ENCODE results near the gene ZNF282.
A peak's percentile ranks its signal among the peaks of the same experiment; 100 is the strongest.

ZNF282 gene

GRCh38 chr7:149196705-149197171, 1.4 kb downstream of the ZNF282 start:
- H3K27ac ChIP-seq (ENCODE audit: extremely low read depth, low read depth, low read length) = peak overlapping the region; percentile 95
- ChIA-PET POLR2A (interaction anchor here (1.5 to 2.1 kb wide), 2 partner anchors 8 to 306 kb away, joined by 4 to 11 read pairs; no protein-coding TSS in a partner anchor), CTCF (interaction anchor here (0.5 to 2.1 kb wide), 3 partner anchors 13 to 429 kb away, joined by 3 to 5 read pairs (median 4); no protein-coding TSS in a partner anchor)

GRCh38 chr7:149197675-149198074, 2.3 kb downstream of the ZNF282 start:
- POLR2A ChIA-PET = interaction anchor here (0.7 to 1.3 kb wide), 3 partner anchors 17 to 449 kb away, joined by 3 read pairs; no protein-coding TSS in a partner anchor

More at GRCh38 chr7:149196705-149197171, 1.4 kb downstream of the ZNF282 start:
- H3K9me3 ChIP-seq (ENCODE audit: control insufficient read depth, insufficient read depth, low read depth, low read length) = no peaks in the 10 kb centered on the region
- no peaks in the 10 kb centered on the region for H3K4me1 ChIP-seq (ENCODE audit: control insufficient read depth, insufficient read depth, low read length)
- peaks cover 21 to 50% of the 10 kb centered on the region in 2 experiments for H3K36me3 ChIP-seq (ENCODE audit: control insufficient read depth in 2 of 2, insufficient read depth in 1 of 2, low read length in 2 of 2)
- H3K4me3 ChIP-seq (ENCODE audit: low read depth, low read length) = peak overlapping the region; percentile 99
- no peak for TF ChIP-seq ZBTB49 (tag by site-specific recombination; IDR thresholded peaks at IDR 0.05; ENCODE audit: low read depth)
- peak; percentile 81 for TF ChIP-seq ZBTB20 (tag by site-specific recombination; IDR thresholded peaks at IDR 0.05)
- peak; percentile 61; the same call in 1 of the 2 replicates for TF ChIP-seq ZNF600 (tag by site-specific recombination; IDR thresholded peaks at IDR 0.05)
- TF ChIP-seq AEBP2 (tag by site-specific recombination; IDR thresholded peaks at IDR 0.05; ENCODE audit: borderline replicate concordance) = no peak

GRCh38 chr7:149198161-149198816, 2.9 kb downstream of the ZNF282 start:
- CTCF ChIA-PET = interaction anchor here (0.5 kb wide), 1 partner anchor 129 kb away, joined by 5 read pairs; no protein-coding TSS in a partner anchor
- peaks cover 26 to 63% of the 10 kb centered on the region in 2 experiments for H3K36me3 ChIP-seq (ENCODE audit: control insufficient read depth in 2 of 2, insufficient read depth in 1 of 2, low read length in 2 of 2)

More at GRCh38 chr7:149197675-149198074, 2.3 kb downstream of the ZNF282 start:
- Histone ChIP-seq H3K27ac (ENCODE audit: extremely low read depth, low read depth, low read length) (no peak overlapping the region), H3K9me3 (ENCODE audit: control insufficient read depth, insufficient read depth, low read depth, low read length) (no peaks in the 10 kb centered on the region), H3K36me3 (ENCODE audit: control insufficient read depth in 2 of 2, insufficient read depth in 1 of 2, low read length in 2 of 2) (peaks cover 24 to 56% of the 10 kb centered on the region in 2 experiments), H3K4me1 (ENCODE audit: control insufficient read depth, insufficient read depth, low read length) (no peaks in the 10 kb centered on the region), H3K4me3 (ENCODE audit: low read depth, low read length) (no peak overlapping the region)
- TF ChIP-seq ZNF214 (tag by site-specific recombination; IDR thresholded peaks at IDR 0.05; ENCODE audit: borderline replicate concordance) = no peak
- TF ChIP-seq ZNF202 (tag by site-specific recombination; IDR thresholded peaks at IDR 0.05; ENCODE audit: borderline replicate concordance) = no peak
- no peak for TF ChIP-seq MYNN (tag by site-specific recombination; IDR thresholded peaks at IDR 0.05; ENCODE audit: borderline replicate concordance)
- no peak for TF ChIP-seq ZNF677 (tag by site-specific recombination; IDR thresholded peaks at IDR 0.05)
- no peak for TF ChIP-seq ZNF544 (tag by site-specific recombination; IDR thresholded peaks at IDR 0.05)
- no peak for TF ChIP-seq ZNF18 (tag by site-specific recombination; IDR thresholded peaks at IDR 0.05)
- TF ChIP-seq ZBTB48 (tag by site-specific recombination; IDR thresholded peaks at IDR 0.05) = no peak
- CTCF ChIA-PET = interaction anchor here (0.5 to 2.1 kb wide), 2 partner anchors 12 to 129 kb away, joined by 4 to 5 read pairs; no protein-coding TSS in a partner anchor

More at GRCh38 chr7:149198161-149198816, 2.9 kb downstream of the ZNF282 start:
- Histone ChIP-seq H3K9me3 (ENCODE audit: control insufficient read depth, insufficient read depth, low read depth, low read length) (no peaks in the 10 kb centered on the region), H3K4me3 (ENCODE audit: low read depth, low read length) (no peak overlapping the region), H3K27ac (ENCODE audit: extremely low read depth, low read depth, low read length) (no peak overlapping the region), H3K4me1 (ENCODE audit: control insufficient read depth, insufficient read depth, low read length) (no peaks in the 10 kb centered on the region)
- POLR2A ChIA-PET = interaction anchor here (0.7 to 1.3 kb wide), 3 partner anchors 17 to 449 kb away, joined by 3 read pairs; no protein-coding TSS in a partner anchor
- no peak for TF ChIP-seq KLF1 (tag by site-specific recombination; IDR thresholded peaks at IDR 0.05)
- no peak for TF ChIP-seq SP7 (tag by site-specific recombination; IDR thresholded peaks at IDR 0.05)
- TF ChIP-seq EGR2 (tag by site-specific recombination; IDR thresholded peaks at IDR 0.05; ENCODE audit: low read depth) = peak; percentile 59; the same call in 1 of the 2 replicates

All from HEK293 (cell line).